ENCODE results near the gene LRP10. TPM values are rescaled to one million over a fixed set of nuclear protein-coding genes. Genes with fewer than 3 reads are reported as not detected.

LRP10 gene
- total and polyA plus RNA-seq, 4 donors = 20.3 to 57.1 (median 46.2) TPM

DNA sequence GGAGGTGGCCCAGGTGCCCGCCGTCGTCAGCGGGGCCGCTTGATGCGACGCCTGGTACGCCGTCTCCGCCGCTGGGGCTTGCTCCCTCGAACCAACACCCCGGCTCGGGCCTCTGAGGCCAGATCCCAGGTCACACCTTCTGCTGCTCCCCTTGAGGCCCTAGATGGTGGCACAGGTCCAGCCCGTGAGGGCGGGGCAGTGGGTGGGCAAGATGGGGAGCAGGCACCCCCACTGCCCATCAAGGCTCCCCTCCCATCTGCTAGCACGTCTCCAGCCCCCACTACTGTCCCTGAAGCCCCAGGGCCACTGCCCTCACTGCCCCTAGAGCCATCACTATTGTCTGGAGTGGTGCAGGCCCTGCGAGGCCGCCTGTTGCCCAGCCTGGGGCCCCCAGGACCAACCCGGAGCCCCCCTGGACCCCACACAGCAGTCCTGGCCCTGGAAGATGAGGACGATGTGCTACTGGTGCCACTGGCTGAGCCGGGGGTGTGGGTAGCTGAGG lies 5.5 kb downstream of the LRP10 start:
- Histone ChIP-seq H3K27me3 (ENCODE audit: control insufficient read depth, insufficient read depth, low read length) (no peaks in the 10 kb centered on the region), H3K4me3 (ENCODE audit: low read depth, low read length) (no peak overlapping the region), H3K36me3 (ENCODE audit: control insufficient read depth, insufficient read depth, low read length) (peaks cover 44% of the 10 kb centered on the region), H3K4me1 (ENCODE audit: control insufficient read depth, insufficient read depth, low read length) (peaks cover 8% of the 10 kb centered on the region), H3K27ac (ENCODE audit: low read depth, low read length) (no peak overlapping the region), H3K9me3 (ENCODE audit: control insufficient read depth, insufficient read depth, low read length) (no peaks in the 10 kb centered on the region)
- DNase-seq (ENCODE audit: low read depth in 4 of 6, low spot score in 6 of 6) = no peak
- WGBS (ENCODE audit: insufficient coverage) = 95% methylated on average over 22 of the region's 22 CpGs

DNA sequence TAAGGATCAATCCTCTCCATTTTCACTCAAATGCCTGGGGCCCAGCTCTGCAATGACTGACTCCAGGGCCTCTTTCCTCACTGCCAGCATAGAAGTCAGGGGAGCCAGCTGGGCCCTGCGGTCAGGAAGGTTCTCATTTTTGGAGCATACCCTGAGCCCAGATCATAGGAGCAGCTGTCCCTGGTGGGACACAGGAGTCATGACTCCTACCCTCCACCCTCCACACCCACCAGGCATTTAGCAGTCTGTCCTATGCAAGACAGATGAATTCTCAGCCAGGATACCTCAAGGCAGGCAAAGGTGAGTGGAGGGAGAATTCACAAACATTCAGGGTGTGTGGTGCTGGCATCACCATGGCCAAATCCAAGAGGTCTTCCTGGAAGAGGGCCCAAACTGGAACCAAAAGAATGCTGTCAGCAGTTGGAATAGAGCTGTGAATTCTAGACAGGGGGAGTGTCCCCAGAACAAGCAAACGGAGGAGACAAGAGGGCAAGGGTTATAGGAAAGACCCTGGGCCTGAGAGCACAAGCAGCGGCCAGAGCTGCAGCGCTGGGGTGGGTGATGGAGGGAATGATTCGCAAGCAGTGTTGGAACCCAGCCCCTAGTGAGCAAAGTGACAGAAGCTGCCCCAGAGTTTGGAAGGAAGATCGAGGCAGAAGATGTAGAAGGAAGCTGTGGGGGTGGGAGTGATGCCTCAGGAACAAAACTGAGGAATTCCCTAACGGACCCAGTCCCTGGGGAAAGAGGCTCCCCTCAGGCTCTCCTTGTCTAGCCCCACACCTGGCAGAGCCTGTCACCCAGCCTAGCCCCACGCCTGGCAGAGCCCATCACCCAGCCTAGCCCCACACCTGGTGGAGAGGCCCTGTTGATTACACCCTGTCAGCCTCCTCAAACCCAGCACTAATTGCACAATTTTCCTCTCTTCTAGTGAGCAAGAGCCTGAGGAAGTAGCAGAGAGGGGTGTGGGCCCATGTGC lies 7.0 kb downstream of the LRP10 start:
- Histone ChIP-seq H3K9me3 (ENCODE audit: control insufficient read depth, insufficient read depth, low read length) (no peaks in the 10 kb centered on the region), H3K36me3 (ENCODE audit: control insufficient read depth, insufficient read depth, low read length) (peaks cover 44% of the 10 kb centered on the region), H3K4me3 (ENCODE audit: low read depth, low read length) (no peak overlapping the region), H3K4me1 (ENCODE audit: control insufficient read depth, insufficient read depth, low read length) (peaks cover 16% of the 10 kb centered on the region), H3K27ac (ENCODE audit: low read depth, low read length) (no peak overlapping the region), H3K27me3 (ENCODE audit: control insufficient read depth, insufficient read depth, low read length) (no peaks in the 10 kb centered on the region)
- 80% methylated on average over 7 of the region's 8 CpGs for WGBS (ENCODE audit: insufficient coverage)
- DNase-seq (ENCODE audit: low read depth in 4 of 6, low spot score in 6 of 6) = no peak

DNA sequence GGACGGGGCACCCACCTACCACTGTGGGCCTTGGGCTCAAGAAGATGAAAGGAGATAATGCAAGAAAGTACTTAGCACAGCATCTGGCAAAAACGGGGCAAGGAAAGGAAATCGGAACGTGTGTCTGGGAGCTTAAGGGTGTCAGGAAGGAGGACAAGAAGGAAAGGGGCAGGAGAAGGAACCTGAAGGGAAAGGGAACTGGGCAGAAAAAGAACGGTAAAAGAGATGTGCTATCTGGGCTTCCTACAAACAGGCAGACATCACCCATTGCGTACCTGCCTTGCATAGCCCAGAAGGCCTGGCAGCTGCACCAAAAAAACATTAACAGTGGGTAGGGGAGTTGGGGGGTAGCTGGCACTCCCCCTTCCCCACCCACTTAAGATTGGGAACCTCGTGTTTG lies 10.5 kb downstream of the LRP10 start:
- no peak for DNase-seq (ENCODE audit: low read depth in 4 of 6, low spot score in 6 of 6)

DNA sequence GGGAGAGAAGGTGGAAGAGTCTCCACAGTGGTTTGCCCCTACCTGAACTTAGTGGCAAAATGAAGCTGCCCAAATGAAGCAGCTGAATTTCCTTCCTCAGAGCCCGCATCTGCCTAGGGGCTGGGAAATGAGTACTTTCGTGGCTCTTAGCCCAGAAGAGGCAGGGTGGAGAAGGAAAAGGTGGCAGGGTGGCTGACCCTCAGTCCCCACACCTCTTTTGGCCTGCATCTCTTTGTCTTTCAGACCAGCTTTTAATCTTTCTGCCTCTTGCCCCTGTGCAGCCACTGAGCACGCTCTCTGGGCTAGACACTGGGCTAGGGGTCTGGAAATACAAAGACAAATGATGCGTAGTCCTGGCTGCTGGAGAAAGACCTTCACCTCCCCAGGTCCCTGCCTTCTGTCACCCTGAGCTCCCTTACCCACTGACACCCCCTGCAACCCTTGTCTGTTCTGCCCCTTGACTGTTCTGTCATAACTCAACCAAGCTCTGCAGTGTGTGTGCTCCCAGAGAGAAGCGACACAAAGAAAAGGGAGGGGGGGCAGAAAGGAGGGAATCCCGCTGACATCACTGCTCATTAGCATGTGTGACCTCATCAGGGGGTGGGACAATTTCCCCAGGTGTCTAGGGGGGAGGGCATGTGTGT lies 11.1 kb downstream of the LRP10 start:
- Histone ChIP-seq H3K4me1 (ENCODE audit: control insufficient read depth, insufficient read depth, low read length) (peaks cover 48% of the 10 kb centered on the region), H3K27ac (ENCODE audit: low read depth, low read length) (peak overlapping the region; percentile 19), H3K36me3 (ENCODE audit: control insufficient read depth, insufficient read depth, low read length) (peaks cover 15% of the 10 kb centered on the region), H3K4me3 (ENCODE audit: low read depth, low read length) (no peak overlapping the region), H3K9me3 (ENCODE audit: control insufficient read depth, insufficient read depth, low read length) (no peaks in the 10 kb centered on the region), H3K27me3 (ENCODE audit: control insufficient read depth, insufficient read depth, low read length) (no peaks in the 10 kb centered on the region)
- DNase-seq (ENCODE audit: low read depth in 4 of 6, low spot score in 6 of 6) = peak in 3 of 6 donors; percentile 81 to 98 (median 95)
- 13% methylated on average over 4 of the region's 6 CpGs for WGBS (ENCODE audit: insufficient coverage)

More for the DNA sequence above, 10.5 kb downstream of the LRP10 start:
- H3K27ac ChIP-seq (ENCODE audit: low read depth, low read length) = no peak overlapping the region
- H3K4me3 ChIP-seq (ENCODE audit: low read depth, low read length) = no peak overlapping the region
- H3K4me1 ChIP-seq (ENCODE audit: control insufficient read depth, insufficient read depth, low read length) = peaks cover 42% of the 10 kb centered on the region
- H3K27me3 ChIP-seq (ENCODE audit: control insufficient read depth, insufficient read depth, low read length) = no peaks in the 10 kb centered on the region
- peaks cover 20% of the 10 kb centered on the region for H3K36me3 ChIP-seq (ENCODE audit: control insufficient read depth, insufficient read depth, low read length)
- 53% methylated on average over 4 of the region's 7 CpGs for WGBS (ENCODE audit: insufficient coverage)
- no peaks in the 10 kb centered on the region for H3K9me3 ChIP-seq (ENCODE audit: control insufficient read depth, insufficient read depth, low read length)

DNA sequence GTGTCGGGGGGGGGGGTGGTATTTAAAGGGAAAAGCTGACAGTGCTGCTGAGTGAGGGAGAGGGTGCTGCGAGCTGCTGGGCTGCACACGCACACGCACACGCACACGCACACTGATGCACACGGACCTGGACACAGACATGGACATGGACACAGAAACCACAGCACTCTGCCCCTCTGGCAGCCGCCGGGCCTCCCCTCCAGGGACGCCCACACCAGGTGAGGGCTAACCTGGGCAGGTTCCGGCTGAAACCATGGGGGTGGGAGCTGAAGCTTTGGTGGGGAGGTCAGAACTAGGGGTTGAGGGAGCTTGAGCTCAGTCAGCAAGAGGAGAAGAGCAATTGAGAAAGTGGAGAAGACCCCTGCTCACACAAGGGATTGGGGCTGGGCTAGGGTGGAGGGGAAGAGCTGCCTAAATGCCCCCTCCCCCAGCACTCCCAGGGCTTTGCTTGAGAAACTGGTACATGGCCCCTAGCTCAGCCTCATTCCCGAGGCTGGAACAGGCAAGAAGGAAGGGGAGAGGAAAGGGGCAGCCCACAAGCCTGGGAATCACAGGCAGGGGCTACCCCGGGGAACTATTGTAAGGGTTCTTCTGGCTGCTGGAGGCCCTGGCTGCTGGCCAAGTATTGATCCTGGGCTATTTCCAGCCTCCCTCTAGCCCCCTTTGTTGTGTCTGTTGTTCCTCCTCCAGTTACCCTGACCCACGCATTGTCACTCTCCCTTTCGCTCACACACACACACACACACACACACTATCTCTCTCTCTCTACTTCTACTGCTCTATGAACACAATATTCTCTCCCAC lies 11.8 kb downstream of the LRP10 start, which contains the start of gene REM2:
TSS of gene REM2 (plus strand) at position 50 of the 804 bp plus-strand sequence. CDS start at position 116, 66 bp downstream.
- H3K4me3 ChIP-seq (ENCODE audit: low read depth, low read length) = peak within 1 kb of the TSS; percentile 30
- peaks cover 53% of the 10 kb centered on the region for H3K4me1 ChIP-seq (ENCODE audit: control insufficient read depth, insufficient read depth, low read length)
- H3K36me3 ChIP-seq (ENCODE audit: control insufficient read depth, insufficient read depth, low read length) = peaks cover 10% of the 10 kb centered on the region
- 13% methylated on average over 11 of the region's 15 CpGs for WGBS (ENCODE audit: insufficient coverage)
- no peaks in the 10 kb centered on the region for H3K27me3 ChIP-seq (ENCODE audit: control insufficient read depth, insufficient read depth, low read length)
- peak within 1 kb of the TSS; percentile 26 for H3K27ac ChIP-seq (ENCODE audit: low read depth, low read length)
- no peaks in the 10 kb centered on the region for H3K9me3 ChIP-seq (ENCODE audit: control insufficient read depth, insufficient read depth, low read length)
- DNase-seq (ENCODE audit: low read depth in 4 of 6, low spot score in 6 of 6) = peak in 2 of 6 donors; percentile 53 to 85

DNA sequence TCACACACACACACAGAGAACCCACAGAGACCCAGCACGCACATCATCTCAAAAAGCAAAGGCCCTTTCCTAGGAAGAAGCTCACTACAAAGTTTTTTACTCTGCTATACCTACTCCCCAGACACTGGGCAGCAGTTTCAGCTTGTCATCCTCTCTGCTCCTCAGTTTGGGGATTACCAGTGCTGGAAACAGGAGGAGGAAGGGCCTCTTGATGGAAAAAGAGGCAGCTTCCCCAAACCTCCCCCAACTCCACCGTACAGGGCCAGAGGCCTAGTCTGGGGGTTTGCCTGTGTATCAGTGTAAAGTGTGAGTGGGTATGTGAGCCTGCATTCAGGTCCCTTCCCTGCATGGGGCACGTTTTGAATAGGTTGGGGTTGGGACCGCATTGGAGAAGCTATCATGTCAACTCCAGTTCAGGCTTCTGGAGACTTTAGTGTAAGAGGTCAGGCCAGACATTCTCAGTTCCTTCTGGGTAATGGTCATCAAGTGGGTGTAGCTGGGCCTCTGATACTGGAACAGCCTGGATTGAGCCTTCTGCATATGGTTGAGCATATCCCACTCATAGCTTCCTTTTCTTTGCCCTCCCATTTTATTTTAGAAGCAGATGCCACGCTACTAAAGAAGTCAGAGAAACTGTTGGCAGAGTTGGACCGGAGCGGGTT lies 12.7 kb downstream of the LRP10 start:
- H3K36me3 ChIP-seq (ENCODE audit: control insufficient read depth, insufficient read depth, low read length) = peaks cover 3% of the 10 kb centered on the region
- WGBS (ENCODE audit: insufficient coverage) = 69% methylated on average over 6 of the region's 7 CpGs
- H3K4me1 ChIP-seq (ENCODE audit: control insufficient read depth, insufficient read depth, low read length) = peaks cover 53% of the 10 kb centered on the region
- no peak for DNase-seq (ENCODE audit: low read depth in 4 of 6, low spot score in 6 of 6)
- no peak overlapping the region for H3K4me3 ChIP-seq (ENCODE audit: low read depth, low read length)
- H3K27ac ChIP-seq (ENCODE audit: low read depth, low read length) = no peak overlapping the region
- no peaks in the 10 kb centered on the region for H3K27me3 ChIP-seq (ENCODE audit: control insufficient read depth, insufficient read depth, low read length)
- H3K9me3 ChIP-seq (ENCODE audit: control insufficient read depth, insufficient read depth, low read length) = no peaks in the 10 kb centered on the region

DNA sequence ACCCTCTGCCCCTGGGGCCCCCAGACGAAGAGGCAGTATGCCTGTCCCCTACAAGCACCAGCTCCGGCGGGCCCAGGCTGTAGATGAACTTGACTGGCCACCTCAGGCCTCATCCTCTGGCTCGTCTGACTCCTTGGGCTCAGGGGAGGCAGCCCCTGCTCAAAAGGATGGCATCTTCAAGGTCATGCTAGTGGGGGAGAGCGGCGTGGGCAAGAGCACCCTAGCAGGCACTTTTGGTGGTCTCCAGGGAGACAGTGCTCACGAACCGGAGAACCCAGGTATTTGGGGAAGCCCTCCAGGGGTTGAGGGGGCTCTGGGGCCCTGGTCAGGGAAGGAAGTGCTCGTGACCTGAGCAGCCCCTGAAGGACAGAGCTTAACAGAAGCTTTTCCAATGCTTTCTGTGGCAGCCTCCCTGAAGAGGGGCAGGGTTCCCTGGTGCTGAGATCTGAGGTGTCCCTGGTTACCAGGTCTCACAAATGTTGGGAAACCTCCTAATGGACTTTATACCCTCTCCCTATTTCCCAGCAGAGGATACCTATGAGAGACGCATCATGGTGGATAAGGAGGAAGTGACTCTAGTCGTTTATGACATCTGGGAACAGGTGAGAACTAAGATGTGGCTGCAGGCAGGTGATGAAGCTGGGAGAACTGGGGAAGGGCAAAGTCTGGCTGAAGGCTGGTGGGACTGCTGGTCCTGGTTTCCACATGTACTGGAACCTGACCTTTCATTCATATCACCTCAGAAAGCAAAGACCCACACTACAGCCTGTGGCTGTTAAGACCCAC lies 13.4 kb downstream of the LRP10 start:
- Histone ChIP-seq H3K4me3 (ENCODE audit: low read depth, low read length) (no peak overlapping the region), H3K4me1 (ENCODE audit: control insufficient read depth, insufficient read depth, low read length) (peaks cover 53% of the 10 kb centered on the region), H3K27ac (ENCODE audit: low read depth, low read length) (no peak overlapping the region), H3K27me3 (ENCODE audit: control insufficient read depth, insufficient read depth, low read length) (no peaks in the 10 kb centered on the region), H3K9me3 (ENCODE audit: control insufficient read depth, insufficient read depth, low read length) (no peaks in the 10 kb centered on the region), H3K36me3 (ENCODE audit: control insufficient read depth, insufficient read depth, low read length) (peaks cover 3% of the 10 kb centered on the region)
- WGBS (ENCODE audit: insufficient coverage) = 83% methylated on average over 9 of the region's 11 CpGs
- DNase-seq (ENCODE audit: low read depth in 4 of 6, low spot score in 6 of 6) = no peak

DNA sequence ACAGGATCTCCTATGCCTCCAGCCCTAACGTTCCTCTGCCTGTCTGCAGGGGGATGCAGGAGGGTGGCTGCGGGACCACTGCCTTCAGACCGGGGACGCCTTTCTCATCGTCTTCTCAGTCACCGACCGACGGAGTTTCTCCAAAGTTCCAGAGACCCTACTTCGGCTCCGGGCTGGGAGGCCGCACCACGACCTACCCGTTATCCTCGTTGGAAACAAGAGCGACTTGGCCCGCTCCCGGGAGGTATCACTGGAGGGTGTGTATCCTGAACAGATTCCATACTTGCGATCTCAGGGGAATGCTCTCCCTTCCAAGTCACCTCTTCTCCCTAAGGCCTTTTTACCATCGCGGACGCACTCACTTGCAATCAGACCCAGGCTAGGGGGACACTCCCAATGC lies 14.4 kb downstream of the LRP10 start:
- no peak for DNase-seq (ENCODE audit: low read depth in 4 of 6, low spot score in 6 of 6)
- Histone ChIP-seq H3K4me3 (ENCODE audit: low read depth, low read length) (peak overlapping the region; percentile 48), H3K4me1 (ENCODE audit: control insufficient read depth, insufficient read depth, low read length) (peaks cover 53% of the 10 kb centered on the region), H3K27me3 (ENCODE audit: control insufficient read depth, insufficient read depth, low read length) (no peaks in the 10 kb centered on the region), H3K27ac (ENCODE audit: low read depth, low read length) (no peak overlapping the region), H3K36me3 (ENCODE audit: control insufficient read depth, insufficient read depth, low read length) (peaks cover 3% of the 10 kb centered on the region), H3K9me3 (ENCODE audit: control insufficient read depth, insufficient read depth, low read length) (no peaks in the 10 kb centered on the region)
- WGBS (ENCODE audit: insufficient coverage) = 80% methylated on average over 6 of the region's 21 CpGs
